Dermis blood vessel endothelial cell (primary cell): ENCODE results near the gene KCNQ5. TPM values are rescaled to one million over a fixed set of nuclear protein-coding genes. Genes with fewer than 3 reads are reported as not detected.

Experiments used
- DNase-seq: peaks from one replicate; pipeline ENCODE4 v3.0.0; 2010
- total RNA-seq: library from RNA; depleted of rRNA; stranded (reverse); fragments of >200 nt; gene quantifications from 2 replicates; pipeline ENCODE4 v1.2.3, GENCODE V29; 2014

The KCNQ5 gene
- total RNA-seq, 1 donor from 2014 or later: not detected

DNA sequence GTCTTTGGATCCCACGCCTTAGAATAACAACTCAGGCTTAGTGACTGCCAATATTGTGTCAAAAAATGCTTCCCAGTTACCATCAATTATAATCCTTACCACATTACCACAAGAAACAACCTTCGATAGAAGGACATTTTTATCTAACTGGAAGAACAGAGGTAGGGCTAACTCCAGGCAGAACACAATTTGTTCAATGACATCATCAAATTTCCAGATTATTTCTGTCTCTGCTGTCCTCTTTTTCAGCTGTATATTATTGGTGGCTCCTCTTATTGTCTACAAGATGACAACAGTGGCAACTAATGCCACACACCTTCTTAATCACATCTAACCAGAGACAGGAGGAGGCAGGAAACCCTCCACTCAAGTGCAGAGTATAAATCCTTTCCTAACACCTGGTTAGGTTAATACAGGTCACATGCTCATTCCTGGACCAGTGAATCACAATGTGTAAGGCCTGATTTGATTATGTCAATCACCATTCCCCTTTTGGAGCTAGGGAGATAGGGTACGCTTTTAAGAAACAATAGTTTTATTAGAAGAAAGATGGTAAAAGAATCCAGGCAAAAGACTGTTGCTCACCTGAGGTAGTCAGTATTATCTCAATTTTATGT lies 585.5 kb downstream of the KCNQ5 start:
- DNase-seq: no peak

GRCh38 chr6:73209117-73209516 lies 587.3 kb downstream of the KCNQ5 start:
- no peak for DNase-seq

- no peak for DNase-seq
Observed at GRCh38 chr6:73216859-73217258, 595.0 kb downstream of the KCNQ5 start.

DNA sequence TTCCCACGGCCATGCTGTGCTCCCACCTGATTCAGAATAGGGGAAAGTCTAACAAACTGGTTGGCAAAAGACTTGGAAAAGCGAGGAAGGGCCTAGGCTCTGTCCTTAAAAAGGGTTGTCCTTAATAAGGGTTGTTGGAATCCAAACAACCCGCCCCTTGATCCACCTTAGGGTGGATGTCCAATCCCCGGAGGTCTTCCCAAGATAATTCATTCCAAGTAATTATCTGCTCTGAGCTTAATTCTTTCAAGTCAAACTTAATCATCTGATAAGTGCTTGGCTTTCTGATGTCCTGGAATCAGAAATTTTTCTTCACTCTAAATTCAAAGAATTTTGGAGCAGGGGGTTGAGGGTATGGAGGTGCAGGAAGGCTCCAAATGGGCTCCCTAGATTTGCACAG lies 603.5 kb downstream of the KCNQ5 start, which contains the start of gene KHDC1L:
KHDC1L (minus strand) TSS at position 101 of the 400 bp plus-strand sequence; CDS start at position 13, 88 bp downstream.
- no peak for DNase-seq

DNA sequence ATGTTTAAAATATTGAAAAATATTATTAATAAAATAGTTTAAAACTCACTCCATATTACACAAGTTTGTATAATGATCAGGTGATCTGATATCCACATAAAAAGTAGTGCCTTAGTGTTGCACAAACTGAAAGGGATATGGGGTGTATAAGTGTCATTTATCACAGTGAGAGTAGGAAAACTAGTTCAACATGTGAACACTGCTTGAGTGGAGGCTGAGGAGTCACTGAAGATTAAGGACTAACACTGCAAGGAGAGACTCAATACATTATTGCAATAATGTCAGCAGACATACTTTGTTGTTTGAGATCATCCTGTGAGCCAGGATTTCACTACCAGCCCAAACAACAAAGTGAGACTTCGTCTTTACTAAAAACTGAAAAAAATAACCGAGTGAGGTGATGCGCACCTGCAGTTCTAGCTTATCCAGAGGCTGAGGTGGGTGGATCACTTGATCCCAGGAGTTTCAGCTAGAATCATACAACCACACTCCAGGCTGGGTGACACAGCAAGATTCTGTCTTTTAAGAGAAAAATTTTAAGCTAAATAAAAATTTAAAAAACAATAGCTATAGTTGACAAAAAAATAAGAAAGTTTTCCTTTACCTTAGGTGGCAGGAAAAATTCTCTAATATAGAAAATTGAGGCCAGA lies 605.9 kb downstream of the KCNQ5 start:
- DNase-seq: no peak

- DNase-seq: no peak
Observed at GRCh38 chr6:73231986-73232391, 610.1 kb downstream of the KCNQ5 start.

DNA sequence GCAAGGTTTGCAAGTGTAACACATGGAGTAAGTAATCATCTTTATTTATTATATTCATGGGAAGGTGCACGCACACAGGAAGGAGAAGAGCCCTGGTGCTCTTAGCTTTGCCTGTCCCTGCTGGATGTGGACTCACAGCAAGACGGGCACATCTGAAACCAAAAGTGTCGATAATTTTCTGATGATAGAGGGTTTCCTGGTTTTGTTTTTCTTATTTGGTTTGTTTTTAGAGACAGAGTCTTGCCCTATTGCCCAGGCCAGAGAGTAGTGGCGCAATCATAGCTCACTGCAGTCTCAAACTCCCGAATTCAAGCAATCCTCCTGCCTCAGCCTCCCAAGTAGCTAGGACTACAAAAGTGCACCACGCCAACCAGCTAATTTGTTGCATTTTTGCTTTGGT lies 611.2 kb downstream of the KCNQ5 start:
- no peak for DNase-seq

DNA sequence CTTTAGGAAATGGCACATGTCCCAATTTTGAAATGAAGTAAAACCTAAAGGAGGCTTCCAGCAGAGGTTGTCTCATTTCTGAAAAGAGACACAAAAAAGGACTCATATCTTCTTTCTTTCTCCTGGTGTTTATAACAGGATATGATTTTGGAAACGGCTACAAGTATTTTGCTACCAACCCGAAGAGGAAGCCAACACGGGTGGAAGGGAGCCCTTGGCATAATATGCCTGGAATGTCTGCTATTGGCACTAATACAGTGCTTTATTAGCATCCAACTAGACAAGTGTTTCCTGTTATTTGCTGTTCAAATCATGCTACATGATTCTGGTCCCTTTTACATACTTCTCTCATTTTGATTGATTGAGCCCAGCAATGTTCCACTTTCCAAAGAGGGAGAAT lies 612.1 kb downstream of the KCNQ5 start:
- peak; percentile 7 for DNase-seq

DNA sequence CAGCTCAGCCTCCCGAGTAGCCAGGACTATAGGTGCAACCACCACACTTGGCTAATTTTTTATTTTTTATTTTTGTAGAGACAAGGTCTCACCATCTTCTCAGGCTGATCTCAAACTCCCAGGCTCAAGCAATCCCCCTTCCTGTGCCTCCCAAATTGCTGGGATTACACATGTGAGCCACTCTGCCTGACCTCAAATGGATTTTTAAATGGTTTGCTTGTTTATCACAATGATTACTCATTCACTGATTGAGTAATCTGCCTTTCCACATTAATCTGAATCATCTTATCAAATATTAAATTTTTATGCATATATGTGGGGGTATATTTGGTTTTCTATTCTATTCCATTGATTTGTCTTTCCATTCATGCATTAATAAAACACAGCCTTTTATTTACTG lies 612.9 kb downstream of the KCNQ5 start:
- no peak for DNase-seq

DNA sequence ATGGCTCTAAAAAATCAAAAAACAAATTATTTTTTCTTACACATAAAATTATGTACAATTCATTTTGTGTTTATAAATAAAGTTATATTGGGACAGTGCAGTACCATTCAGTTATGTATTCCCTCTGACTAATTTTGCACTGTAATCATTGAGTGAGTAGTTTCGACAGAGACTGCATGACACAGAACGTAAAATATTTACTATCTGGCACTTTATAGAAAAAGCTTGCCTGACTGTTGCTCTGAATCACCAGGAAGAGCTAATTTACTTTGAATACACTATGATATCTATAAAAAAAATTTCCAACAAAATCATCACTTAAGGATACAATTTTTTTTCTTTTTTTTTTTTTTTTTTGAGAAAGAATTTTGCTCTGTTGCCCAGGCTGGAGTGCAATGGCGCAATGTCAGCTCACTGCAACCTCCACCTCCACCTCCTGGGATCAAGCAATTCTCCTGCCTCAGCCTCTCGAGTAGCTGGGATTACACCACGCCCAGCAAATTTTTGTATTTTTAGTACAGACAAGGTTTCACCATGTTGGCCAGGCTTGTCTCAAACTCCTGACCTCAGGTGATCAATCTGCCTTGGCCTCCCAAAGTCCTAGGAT lies 614.4 kb downstream of the KCNQ5 start:
- no peak for DNase-seq

DNA sequence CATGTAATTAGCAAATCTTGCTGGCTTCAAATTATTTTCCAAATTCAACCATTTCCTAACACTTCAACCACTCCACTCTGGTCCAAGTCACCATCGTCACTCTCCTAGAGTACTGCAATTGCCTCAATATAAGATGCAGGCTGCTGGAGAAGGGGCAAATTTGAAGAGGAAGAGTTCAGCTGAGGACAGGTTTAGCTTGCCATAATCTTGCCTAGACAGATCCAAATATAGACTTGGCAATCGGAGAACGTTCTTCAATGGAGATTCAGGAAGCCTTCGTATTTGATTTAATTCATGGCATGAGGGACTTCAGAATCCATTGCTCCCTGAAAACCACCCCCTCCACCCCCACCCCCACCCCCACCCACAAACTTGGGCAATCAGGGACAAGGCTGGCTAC lies 618.9 kb downstream of the KCNQ5 start:
- no peak for DNase-seq

GRCh38 chr6:73242001-73242400 lies 620.1 kb downstream of the KCNQ5 start:
- no peak for DNase-seq
